Thyroid gland (tissue), 4 donors: ENCODE results near the gene COPS9. TPM values are rescaled to one million over a fixed set of nuclear protein-coding genes. Genes with fewer than 3 reads are reported as not detected.

Experiments
- DNase-seq, 2 donors: peaks; one replicate each; pipeline ENCODE4 v3.0.0-alpha.2; 2019
- H3K27ac ChIP-seq, 3 donors: fragments of 200-600 bp; sonication (generic); 1 replicate in 2 of 3; 2 replicates in 1 of 3; pipeline ENCODE4 v1.5.1; 2016 to 2019; ENCODE audit warnings: mild to moderate bottlenecking in 1 of 3, moderate library complexity in 1 of 3
- H3K27me3 ChIP-seq: fragments of 200-600 bp; sonication (generic); one replicate; pipeline ENCODE4 v1.5.1; 2019
- H3K36me3 ChIP-seq, 2 donors: fragments of 200-600 bp; sonication (generic); one replicate each; pipeline ENCODE4 v1.5.1; 2016 to 2019
- H3K4me1 ChIP-seq, 2 donors: fragments of 200-600 bp; sonication (generic); one replicate each; pipeline ENCODE4 v1.5.1; 2017 to 2019
- H3K4me3 ChIP-seq, 3 donors: fragments of 200-600 bp; sonication (generic); replicated peaks in 1 of 3; 1 replicate in 2 of 3; 2 replicates in 1 of 3; pipeline ENCODE4 v1.5.1; 2016; ENCODE audit warnings: mild to moderate bottlenecking in 1 of 3
- H3K9me3 ChIP-seq: fragments of 200-600 bp; sonication (generic); one replicate; pipeline ENCODE4 v1.5.1; 2017
- POLR2A ChIP-seq, 2 donors: fragments of 450-650 bp; IDR thresholded peaks; one replicate each; pipeline ENCODE4 v1.6.1; 2017; ENCODE audit warnings: antibody characterized with exemption in 2 of 2, mild to moderate bottlenecking in 2 of 2, moderate library complexity in 1 of 2
- WGBS, 2 donors: methylation state at CpG; one replicate each; pipeline ENCODE4 v1.1.5; 2017; 5-methylcytosine and 5-hydroxymethylcytosine counted together
- intact Hi-C: fragments of 100-400 bp; cut with DNase I; formaldehyde crosslinking; loops from one replicate; pipeline ENCODE4 v1.15.1; 2023
- total RNA-seq, 4 donors: library from RNA; depleted of rRNA; stranded (reverse); fragments of >200 nt; gene quantifications; one replicate each; pipeline ENCODE4 v1.2.3, GENCODE V29; 2016
- TF ChIP-seq, protein P1 (sequence below), 6 experiments: fragments of 200-600 bp in 3 of 6; fragments of 450-650 bp in 3 of 6; sonication (generic) in 3 of 6; IDR thresholded peaks; one replicate each; pipeline ENCODE4 v1.5.1; 2016 to 2019; ENCODE audit warnings: antibody characterized with exemption in 6 of 6, mild to moderate bottlenecking in 2 of 6, inconsistent platforms in 1 of 6, moderate library complexity in 1 of 6

COPS9 gene
- total RNA-seq, 4 donors from 2014 or later: 63.6 to 965 (median 239) TPM

DNA sequence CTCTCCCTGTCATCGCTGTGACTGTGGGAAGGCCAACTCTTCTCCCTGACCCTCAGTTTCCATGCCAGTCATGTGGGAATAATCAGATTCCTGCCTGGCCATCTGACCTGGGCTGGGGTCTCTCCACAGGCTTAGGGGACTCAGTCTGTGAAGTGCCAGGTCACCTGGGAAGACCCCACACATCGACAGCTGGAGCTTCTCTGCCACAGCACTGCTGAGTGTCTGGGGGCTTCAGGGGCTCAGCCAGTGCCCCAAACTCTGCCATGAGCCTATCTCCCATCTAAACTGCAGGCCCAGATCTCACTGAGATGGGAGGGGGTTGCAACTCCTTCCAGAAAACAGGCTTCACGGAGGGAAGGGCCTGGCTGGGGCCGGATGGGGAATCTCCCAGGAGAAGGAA lies 46.4 kb upstream of the COPS9 start:
- Histone ChIP-seq H3K4me1 (no peaks in the 10 kb centered on the region), H3K36me3 (no peaks in the 10 kb centered on the region)
- WGBS, 2 donors: 86 to 90% methylated on average over 3 to 4 of the region's 4 CpGs

DNA sequence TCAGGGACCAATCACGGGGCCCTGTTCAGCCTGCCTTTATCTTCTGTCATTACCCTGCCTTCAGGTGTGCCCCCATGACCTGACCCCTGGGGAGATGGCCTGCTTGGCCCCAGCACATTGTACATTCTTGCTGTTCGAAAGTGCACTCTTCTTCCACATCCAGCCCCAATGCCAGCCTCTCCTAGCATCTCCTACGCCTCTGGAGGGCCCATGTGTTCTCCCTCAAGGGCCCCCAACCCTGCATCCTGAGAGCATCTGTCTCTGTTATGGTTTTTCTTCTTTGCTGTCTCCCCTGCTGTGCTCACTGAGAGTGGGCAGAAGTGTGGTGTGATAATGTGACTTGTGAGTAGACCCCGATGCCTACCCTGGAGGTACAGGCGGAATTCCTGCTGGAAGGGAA lies 45.9 kb upstream of the COPS9 start:
- TF ChIP-seq, protein P1, sequence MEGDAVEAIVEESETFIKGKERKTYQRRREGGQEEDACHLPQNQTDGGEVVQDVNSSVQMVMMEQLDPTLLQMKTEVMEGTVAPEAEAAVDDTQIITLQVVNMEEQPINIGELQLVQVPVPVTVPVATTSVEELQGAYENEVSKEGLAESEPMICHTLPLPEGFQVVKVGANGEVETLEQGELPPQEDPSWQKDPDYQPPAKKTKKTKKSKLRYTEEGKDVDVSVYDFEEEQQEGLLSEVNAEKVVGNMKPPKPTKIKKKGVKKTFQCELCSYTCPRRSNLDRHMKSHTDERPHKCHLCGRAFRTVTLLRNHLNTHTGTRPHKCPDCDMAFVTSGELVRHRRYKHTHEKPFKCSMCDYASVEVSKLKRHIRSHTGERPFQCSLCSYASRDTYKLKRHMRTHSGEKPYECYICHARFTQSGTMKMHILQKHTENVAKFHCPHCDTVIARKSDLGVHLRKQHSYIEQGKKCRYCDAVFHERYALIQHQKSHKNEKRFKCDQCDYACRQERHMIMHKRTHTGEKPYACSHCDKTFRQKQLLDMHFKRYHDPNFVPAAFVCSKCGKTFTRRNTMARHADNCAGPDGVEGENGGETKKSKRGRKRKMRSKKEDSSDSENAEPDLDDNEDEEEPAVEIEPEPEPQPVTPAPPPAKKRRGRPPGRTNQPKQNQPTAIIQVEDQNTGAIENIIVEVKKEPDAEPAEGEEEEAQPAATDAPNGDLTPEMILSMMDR (IDR thresholded peaks at IDR 0.05): no peak
- TF ChIP-seq POLR2A (IDR thresholded peaks at IDR 0.05): no peak
- 70 to 89% methylated on average over 5 of the region's 5 CpGs for WGBS, 2 donors
- Histone ChIP-seq H3K9me3 (no peaks in the 10 kb centered on the region), H3K4me1 (no peaks in the 10 kb centered on the region), H3K27me3 (no peaks in the 10 kb centered on the region), H3K36me3 (no peaks in the 10 kb centered on the region), H3K27ac (no peak overlapping the region), H3K4me3 (no peak overlapping the region)
- no peak for DNase-seq
- intact Hi-C loops: no loop called here

More for the DNA sequence above, 46.4 kb upstream of the COPS9 start:
- no peaks in the 10 kb centered on the region for H3K9me3 ChIP-seq
- H3K4me3 ChIP-seq: no peak overlapping the region
- no peak overlapping the region for H3K27ac ChIP-seq
- no peak for DNase-seq
- no peaks in the 10 kb centered on the region for H3K27me3 ChIP-seq
- TF ChIP-seq POLR2A (IDR thresholded peaks at IDR 0.05): no peak
- TF ChIP-seq, protein P1 (IDR thresholded peaks at IDR 0.05): no peak
- intact Hi-C loops: no loop called here

DNA sequence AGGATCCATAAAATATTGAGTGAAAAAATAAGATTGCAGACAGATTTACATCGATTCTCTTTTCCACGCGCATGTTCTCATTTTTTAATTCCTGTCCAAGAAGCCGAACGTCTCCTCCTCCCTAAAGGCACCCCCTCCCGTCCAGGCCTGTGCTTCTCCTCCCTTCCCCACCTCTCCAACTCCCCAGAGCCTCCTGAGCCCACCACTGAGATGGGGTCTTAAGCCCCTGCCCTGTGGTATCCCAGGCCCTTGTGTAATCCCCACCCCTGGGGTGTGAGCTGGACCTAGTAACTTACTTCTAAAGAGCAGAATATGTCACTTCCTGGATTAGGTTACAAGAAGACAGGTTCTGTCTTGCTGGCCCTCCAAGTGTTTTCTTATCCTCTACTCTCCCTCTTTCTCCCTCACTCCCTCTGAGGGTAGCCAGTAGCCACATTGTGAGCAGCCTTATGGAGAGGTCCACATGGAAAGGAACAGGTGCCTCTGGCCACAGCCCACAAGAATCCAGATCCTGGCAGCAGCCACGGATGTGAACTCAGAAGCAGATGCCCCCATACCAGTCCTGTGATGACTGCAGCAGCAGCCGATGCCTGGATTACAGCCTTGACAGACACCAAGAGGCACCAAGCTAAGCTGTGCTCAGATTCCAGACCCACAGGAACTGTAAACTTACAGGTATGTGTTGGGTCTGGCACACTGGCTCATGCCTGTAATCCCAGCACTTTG lies 44.0 kb upstream of the COPS9 start:
- Histone ChIP-seq H3K27me3 (no peaks in the 10 kb centered on the region), H3K27ac (no peak overlapping the region), H3K36me3 (no peaks in the 10 kb centered on the region), H3K9me3 (no peaks in the 10 kb centered on the region), H3K4me3 (no peak overlapping the region), H3K4me1 (no peaks in the 10 kb centered on the region)
- WGBS, 2 donors: 73 to 80% methylated on average over 7 to 8 of the region's 8 CpGs
- DNase-seq: no peak
- intact Hi-C loops: no loop called here
- TF ChIP-seq POLR2A (IDR thresholded peaks at IDR 0.05): no peak
- TF ChIP-seq, protein P1 (IDR thresholded peaks at IDR 0.05): no peak

DNA sequence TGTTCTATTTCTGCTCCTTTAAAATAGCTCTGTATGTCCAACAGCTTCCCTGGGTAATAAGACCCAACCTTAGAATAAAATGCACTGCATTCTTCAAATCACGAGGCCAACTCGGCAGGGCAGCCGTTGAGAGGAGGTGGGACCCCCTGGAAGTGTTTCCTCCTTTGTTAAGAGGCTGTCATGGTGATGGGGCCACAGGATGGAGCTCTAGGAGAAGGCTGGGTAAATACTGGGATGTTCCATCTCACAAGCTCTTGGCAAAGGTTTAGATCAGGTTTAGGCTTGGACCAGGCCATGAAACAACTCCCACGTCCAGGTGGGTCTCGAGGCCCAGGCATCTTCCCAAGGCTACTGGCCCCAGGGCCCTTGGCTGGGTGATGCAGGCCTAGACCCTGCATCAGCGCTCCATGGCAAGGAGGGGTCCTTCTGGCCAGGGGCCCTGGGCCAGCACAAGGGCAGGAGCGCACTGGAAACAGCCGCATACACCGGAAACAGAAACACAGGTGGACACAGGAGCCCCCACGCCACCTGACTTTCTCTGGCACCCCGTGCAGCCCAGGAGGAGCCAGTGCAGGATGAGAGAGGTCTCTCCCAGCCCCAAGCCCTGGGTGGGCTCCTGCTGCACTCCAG lies 43.2 kb upstream of the COPS9 start:
- no peak for DNase-seq
- H3K36me3 ChIP-seq: no peaks in the 10 kb centered on the region
- H3K27ac ChIP-seq: no peak overlapping the region
- H3K4me1 ChIP-seq: no peaks in the 10 kb centered on the region
- H3K27me3 ChIP-seq: no peaks in the 10 kb centered on the region
- H3K4me3 ChIP-seq: no peak overlapping the region
- H3K9me3 ChIP-seq: no peaks in the 10 kb centered on the region
- TF ChIP-seq POLR2A (IDR thresholded peaks at IDR 0.05): no peak
- TF ChIP-seq, protein P1 (IDR thresholded peaks at IDR 0.05): no peak
- 77 to 81% methylated on average over 10 to 11 of the region's 11 CpGs for WGBS, 2 donors
- intact Hi-C loops: no loop called here

DNA sequence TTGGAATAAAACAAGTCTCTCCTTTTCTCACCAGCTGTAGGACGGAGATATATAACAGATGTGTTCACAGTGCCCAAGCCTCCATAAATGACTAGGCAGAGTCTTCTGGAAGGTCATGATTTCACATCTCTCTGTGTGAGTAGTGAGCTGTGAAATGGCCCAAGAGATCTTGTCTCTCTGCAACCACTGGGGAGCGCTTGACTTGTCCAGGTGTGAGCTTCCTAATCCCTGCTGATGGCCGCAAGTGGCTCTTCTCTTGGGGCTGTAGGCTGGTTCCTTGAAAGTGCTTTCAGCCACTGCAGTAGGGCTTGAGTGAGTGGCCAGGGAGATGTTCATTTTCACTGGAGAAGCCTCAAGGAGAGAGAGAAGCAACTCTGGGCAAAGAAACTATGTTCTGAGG lies 42.5 kb upstream of the COPS9 start:
- WGBS, 2 donors: 79 to 92% methylated on average over 3 of the region's 3 CpGs
- H3K9me3 ChIP-seq: no peaks in the 10 kb centered on the region
- no peak overlapping the region for H3K4me3 ChIP-seq
- H3K4me1 ChIP-seq: no peaks in the 10 kb centered on the region
- H3K36me3 ChIP-seq: no peaks in the 10 kb centered on the region
- H3K27me3 ChIP-seq: no peaks in the 10 kb centered on the region
- DNase-seq: no peak
- TF ChIP-seq POLR2A (IDR thresholded peaks at IDR 0.05): no peak
- TF ChIP-seq, protein P1 (IDR thresholded peaks at IDR 0.05): no peak
- H3K27ac ChIP-seq: no peak overlapping the region
- intact Hi-C loops: no loop called here
